Measurements from ENCODE around the gene NTN1.

Gene NTN1

GRCh38 chr17:9241371-9241712, 220.0 kb downstream of the NTN1 start:
- peak overlapping the region in 9 of 11 experiments; percentile 81 to 95 (median 89); a peak in 16 of 22 replicates for H3K4me2 ChIP-seq
- no peaks in the 10 kb centered on the region for H3K36me3 ChIP-seq
- TF ChIP-seq Cebpa-rat (IDR thresholded peaks at IDR 0.05): no peak
- peaks cover 41 to 50% (median 47%) of the 10 kb centered on the region in 11 experiments for H3K27me3 ChIP-seq
- H3K4me3 ChIP-seq: no peak overlapping the region
- H3K27ac ChIP-seq: no peak overlapping the region
- H4K20me1 ChIP-seq: peaks cover 0 to 88% (median 48%) of the 10 kb centered on the region in 11 experiments; a peak in 19 of 22 replicates
- H3K9ac ChIP-seq: peak overlapping the region in 1 of 11 experiments; percentile 34; a peak in 2 of 22 replicates
- H3K4me1 ChIP-seq: peaks cover 19 to 57% (median 41%) of the 10 kb centered on the region in 10 experiments
- no peaks in the 10 kb centered on the region for H3K9me3 ChIP-seq (replicated peaks in 1 of 11)

- H4K20me1 ChIP-seq: peaks cover 0 to 82% (median 42%) of the 10 kb centered on the region in 11 experiments; a peak in 19 of 22 replicates
- TF ChIP-seq Cebpa-rat (IDR thresholded peaks at IDR 0.05): no peak
- H3K4me2 ChIP-seq: peak overlapping the region in 6 of 11 experiments; percentile 83 to 95 (median 92); a peak in 5 of 22 replicates
- peaks cover 35 to 44% (median 41%) of the 10 kb centered on the region in 11 experiments for H3K27me3 ChIP-seq
- H3K4me1 ChIP-seq: peaks cover 19 to 53% (median 40%) of the 10 kb centered on the region in 10 experiments
- H3K9me3 ChIP-seq (replicated peaks in 1 of 11): no peaks in the 10 kb centered on the region
- peaks cover 0 to under 1% (median 0%) of the 10 kb centered on the region in 11 experiments; a peak in 1 of 22 replicates for H3K36me3 ChIP-seq
- no peak overlapping the region for H3K27ac ChIP-seq
- no peak overlapping the region for H3K4me3 ChIP-seq
- H3K9ac ChIP-seq: no peak overlapping the region
Observed at GRCh38 chr17:9241774-9242496, 220.6 kb downstream of the NTN1 start.

GRCh38 chr17:9242497-9242881, 221.2 kb downstream of the NTN1 start:
- Histone ChIP-seq H3K36me3 (peaks cover 0 to 6% (median 0%) of the 10 kb centered on the region in 11 experiments; a peak in 3 of 22 replicates), H3K9me3 (replicated peaks in 1 of 11) (no peaks in the 10 kb centered on the region), H3K4me1 (peaks cover 19 to 47% (median 36%) of the 10 kb centered on the region in 10 experiments), H3K4me3 (no peak overlapping the region), H4K20me1 (peaks cover 0 to 82% (median 36%) of the 10 kb centered on the region in 11 experiments; a peak in 19 of 22 replicates), H3K27ac (no peak overlapping the region), H3K27me3 (peaks cover 29 to 38% (median 35%) of the 10 kb centered on the region in 11 experiments), H3K4me2 (no peak overlapping the region), H3K9ac (no peak overlapping the region)
- no peak for TF ChIP-seq Cebpa-rat (IDR thresholded peaks at IDR 0.05)

- TF ChIP-seq Cebpa-rat (IDR thresholded peaks at IDR 0.05): no peak
- Histone ChIP-seq H3K9me3 (replicated peaks in 1 of 11) (no peaks in the 10 kb centered on the region), H3K27ac (no peak overlapping the region)
Observed at GRCh38 chr17:9242983-9243382, 221.7 kb downstream of the NTN1 start.

GRCh38 chr17:9244066-9245052, 223.0 kb downstream of the NTN1 start:
- Histone ChIP-seq H3K4me2 (no peak overlapping the region), H3K9ac (no peak overlapping the region), H3K27me3 (peaks cover 11 to 20% (median 17%) of the 10 kb centered on the region in 11 experiments), H3K4me3 (no peak overlapping the region), H3K27ac (no peak overlapping the region), H4K20me1 (peaks cover 0 to 81% (median 19%) of the 10 kb centered on the region in 11 experiments; a peak in 19 of 22 replicates), H3K4me1 (peaks cover 3 to 29% (median 18%) of the 10 kb centered on the region in 10 experiments), H3K9me3 (replicated peaks in 1 of 11) (no peaks in the 10 kb centered on the region), H3K36me3 (peaks cover 0 to 24% (median 8%) of the 10 kb centered on the region in 11 experiments; a peak in 8 of 22 replicates)
- TF ChIP-seq Cebpa-rat (IDR thresholded peaks at IDR 0.05): no peak

More at GRCh38 chr17:9242983-9243382, 221.7 kb downstream of the NTN1 start:
- H3K4me2 ChIP-seq: no peak overlapping the region
- peaks cover 0 to 82% (median 31%) of the 10 kb centered on the region in 11 experiments; a peak in 19 of 22 replicates for H4K20me1 ChIP-seq
- no peak overlapping the region for H3K4me3 ChIP-seq
- H3K4me1 ChIP-seq: peaks cover 17 to 43% (median 31%) of the 10 kb centered on the region in 10 experiments
- H3K9ac ChIP-seq: no peak overlapping the region
- H3K27me3 ChIP-seq: peaks cover 24 to 33% (median 30%) of the 10 kb centered on the region in 11 experiments
- H3K36me3 ChIP-seq: peaks cover 0 to 11% (median 0%) of the 10 kb centered on the region in 11 experiments; a peak in 4 of 22 replicates

GRCh38 chr17:9247401-9247938, 226.2 kb downstream of the NTN1 start:
- no peaks in the 10 kb centered on the region for H3K9me3 ChIP-seq (replicated peaks in 1 of 11)
- peaks cover 0 to 70% (median 5%) of the 10 kb centered on the region in 11 experiments; a peak in 12 of 22 replicates for H4K20me1 ChIP-seq
- H3K36me3 ChIP-seq: peaks cover 0 to 34% (median 8%) of the 10 kb centered on the region in 11 experiments; a peak in 8 of 22 replicates
- H3K4me1 ChIP-seq: peaks cover 0 to 13% (median 6%) of the 10 kb centered on the region in 10 experiments; a peak in 8 of 20 replicates
- no peaks in the 10 kb centered on the region for H3K27me3 ChIP-seq
- no peak overlapping the region for H3K27ac ChIP-seq
- no peak overlapping the region for H3K9ac ChIP-seq
- no peak overlapping the region for H3K4me2 ChIP-seq
- no peak overlapping the region for H3K4me3 ChIP-seq
- TF ChIP-seq Cebpa-rat (IDR thresholded peaks at IDR 0.05): no peak

GRCh38 chr17:9249245-9249953, 228.1 kb downstream of the NTN1 start:
- Histone ChIP-seq H3K9me3 (replicated peaks in 1 of 11) (no peaks in the 10 kb centered on the region), H3K27ac (no peak overlapping the region), H3K36me3 (peaks cover 0 to 34% (median 8%) of the 10 kb centered on the region in 11 experiments; a peak in 8 of 22 replicates), H3K4me1 (peaks cover 4 to 27% (median 7%) of the 10 kb centered on the region in 10 experiments; a peak in 12 of 20 replicates), H3K4me3 (no peak overlapping the region), H3K9ac (no peak overlapping the region), H4K20me1 (peaks cover 0 to 55% (median 5%) of the 10 kb centered on the region in 11 experiments; a peak in 11 of 22 replicates), H3K4me2 (no peak overlapping the region), H3K27me3 (no peaks in the 10 kb centered on the region)
- TF ChIP-seq Cebpa-rat (IDR thresholded peaks at IDR 0.05): no peak

- Histone ChIP-seq H3K27ac (no peak overlapping the region), H3K36me3 (peaks cover 0 to 34% (median 8%) of the 10 kb centered on the region in 11 experiments; a peak in 8 of 22 replicates), H3K9ac (no peak overlapping the region), H3K9me3 (replicated peaks in 1 of 11) (no peaks in the 10 kb centered on the region), H3K4me3 (no peak overlapping the region), H3K4me2 (peak overlapping the region in 4 of 11 experiments; percentile 5 to 26 (median 19); a peak in 5 of 22 replicates), H3K4me1 (peaks cover 5 to 38% (median 12%) of the 10 kb centered on the region in 10 experiments; a peak in 18 of 20 replicates), H4K20me1 (peaks cover 4 to 45% (median 12%) of the 10 kb centered on the region in 11 experiments; a peak in 17 of 22 replicates), H3K27me3 (peaks cover 0 to 6% (median 0%) of the 10 kb centered on the region in 11 experiments; a peak in 6 of 22 replicates)
- TF ChIP-seq Cebpa-rat (IDR thresholded peaks at IDR 0.05): no peak
Observed at GRCh38 chr17:9251273-9251672, 230.0 kb downstream of the NTN1 start.
